PC-3 (cell line): Measurements from ENCODE around the gene HAPLN2. TPM values are rescaled to one million over a fixed set of nuclear protein-coding genes. Genes with fewer than 3 reads are reported as not detected.

Source experiments
- ATAC-seq: fragments of 200-7000 bp; cut with Tn5 transposase; 2 replicates; pipeline ENCODE4 v1.9.1; 2020; ENCODE audit warnings: mild to moderate bottlenecking, moderate library complexity
- BruUV-seq: library from RNA; stranded (reverse); fragments of 400-500 nt; replicated peaks from 2 replicates; lab custom pipeline; 2021; lab: Mats Ljungman, UMichigan
- CTCF ChIA-PET: fragments of 300-600 bp; sonication (Branson Sonifier 250); formaldehyde crosslinking; loops from one replicate; lab custom pipeline; 2022; ENCODE audit warnings: antibody characterized with exemption; lab: Charles Lee
- POLR2A ChIA-PET: fragments of 300-600 bp; sonication (Branson Sonifier 250); formaldehyde crosslinking; loops from one replicate; lab custom pipeline; 2022; ENCODE audit warnings: antibody characterized with exemption; ENCODE audit not compliant: unreplicated experiment; lab: Charles Lee
- DNase-seq: peaks from one replicate; pipeline ENCODE4 v3.0.0-alpha.2; 2015
- H2AFZ ChIP-seq: fragments of 300-600 bp; sonication (generic); 2 replicates; pipeline ENCODE4 v1.6.0; 2016; ENCODE audit warnings: antibody characterized with exemption, low read length
- H3F3A ChIP-seq: fragments of 300-600 bp; sonication (generic); one replicate; pipeline ENCODE4 v1.6.0; 2017; ENCODE audit warnings: antibody characterized with exemption, low read length, control low read depth, mild to moderate bottlenecking; ENCODE audit not compliant: unreplicated experiment
- H3K27ac ChIP-seq: fragments of 300-600 bp; sonication (generic); 2 replicates; pipeline ENCODE4 v1.5.1; 2016; ENCODE audit warnings: mild to moderate bottlenecking, low read length
- H3K27me3 ChIP-seq: fragments of 300-600 bp; sonication (generic); 2 replicates; pipeline ENCODE4 v1.6.1; 2016; ENCODE audit warnings: low read length, mixed read lengths
- H3K36me3 ChIP-seq: fragments of 300-600 bp; sonication (generic); 2 replicates; pipeline ENCODE4 v1.6.1; 2016; ENCODE audit warnings: low read depth, mixed run types, low read length, mixed read lengths
- H3K4me1 ChIP-seq: fragments of 300-600 bp; sonication (generic); 2 replicates; pipeline ENCODE4 v1.5.1; 2016; ENCODE audit warnings: low read length; ENCODE audit not compliant: insufficient read depth
- H3K4me2 ChIP-seq: fragments of 300-600 bp; sonication (generic); 2 replicates; pipeline ENCODE4 v1.6.0; 2016; ENCODE audit warnings: low read length
- H3K4me3 ChIP-seq: fragments of 300-600 bp; sonication (generic); 2 replicates; pipeline ENCODE4 v1.5.1; 2016; ENCODE audit warnings: mild to moderate bottlenecking, low read length, mixed read lengths
- H3K79me2 ChIP-seq: fragments of 300-600 bp; sonication (generic); 2 replicates; pipeline ENCODE4 v1.6.1; 2017; ENCODE audit warnings: low read length, mixed read lengths
- H3K9ac ChIP-seq: fragments of 300-600 bp; sonication (generic); 2 replicates; pipeline ENCODE4 v1.6.0; 2016; ENCODE audit warnings: mild to moderate bottlenecking, low read length
- H3K9me2 ChIP-seq: fragments of 300-600 bp; sonication (generic); replicated peaks from 2 replicates; pipeline ENCODE4 v1.6.1; 2016; ENCODE audit warnings: mixed run types, low read length, mixed read lengths
- H3K9me3 ChIP-seq: fragments of 300-600 bp; sonication (generic); 2 replicates; pipeline ENCODE4 v1.6.1; 2016; ENCODE audit warnings: low read length, mixed read lengths
- H4K20me1 ChIP-seq: fragments of 300-600 bp; sonication (generic); 2 replicates; pipeline ENCODE4 v1.6.1; 2016; ENCODE audit warnings: low read length, mixed read lengths
- EZH2 ChIP-seq: fragments of 300-600 bp; sonication (generic); IDR thresholded peaks from one replicate; pipeline ENCODE4 v1.6.1; 2017; ENCODE audit warnings: antibody characterized with exemption, mild to moderate bottlenecking, low read length; ENCODE audit not compliant: unreplicated experiment
- EZH2phosphoT487 ChIP-seq: fragments of 300-600 bp; sonication (generic); IDR thresholded peaks from 2 replicates; pipeline ENCODE4 v1.6.1; 2018; ENCODE audit warnings: mild to moderate bottlenecking, antibody characterized with exemption, low read length, borderline replicate concordance
- intact Hi-C: fragments of 100-400 bp; cut with micrococcal nuclease; formaldehyde crosslinking; loops from 2 replicates; pipeline ENCODE4 v1.9.0; 2023
- total RNA-seq: library from RNA; depleted of rRNA; stranded (reverse); fragments of >200 nt; gene quantifications from 2 replicates; pipeline ENCODE4 v1.2.3, GENCODE V29; 2014
- TF ChIP-seq, protein P1 (sequence below): fragments of 300-600 bp; sonication (generic); conservative IDR thresholded peaks from 2 replicates; pipeline ENCODE4 v1.5.1; 2017; ENCODE audit warnings: antibody characterized with exemption, low read depth, mild to moderate bottlenecking, low read length

Gene HAPLN2
- total RNA-seq, 1 experiment from 2014 or later, result 1.1 TPM

DNA sequence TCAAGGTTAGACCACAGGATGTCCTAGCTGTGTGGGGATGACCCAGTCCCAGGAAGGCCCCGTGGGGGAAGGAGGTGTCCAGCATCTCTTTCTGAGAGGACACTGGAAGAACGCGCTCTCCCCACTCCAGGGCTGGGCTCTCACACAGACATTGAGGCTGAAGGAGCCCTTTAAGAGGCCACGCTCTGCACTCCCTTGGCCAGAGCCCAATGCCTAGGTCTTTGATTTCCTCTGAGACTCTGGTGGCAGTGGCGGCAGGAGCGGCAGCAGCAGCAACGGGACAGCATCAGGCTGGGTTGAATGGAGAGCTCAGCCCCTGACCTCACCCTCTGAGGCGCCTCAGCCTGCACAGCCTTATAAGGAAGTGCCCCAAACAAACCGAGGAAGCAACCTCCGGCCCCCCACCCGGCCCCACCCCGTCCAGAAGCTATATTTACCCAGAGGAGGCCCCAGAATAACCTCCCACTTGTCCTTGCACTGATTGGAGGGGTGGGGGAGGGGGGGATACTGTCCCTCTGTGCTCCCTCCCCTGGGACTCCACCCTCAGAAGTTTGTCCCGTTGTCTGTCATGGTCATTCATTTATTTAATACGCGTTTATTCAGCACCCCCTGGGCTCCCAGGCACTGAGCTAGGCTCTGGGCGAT lies 45.7 kb downstream of the HAPLN2 start:
- CTCF ChIA-PET, result no interaction called here

DNA sequence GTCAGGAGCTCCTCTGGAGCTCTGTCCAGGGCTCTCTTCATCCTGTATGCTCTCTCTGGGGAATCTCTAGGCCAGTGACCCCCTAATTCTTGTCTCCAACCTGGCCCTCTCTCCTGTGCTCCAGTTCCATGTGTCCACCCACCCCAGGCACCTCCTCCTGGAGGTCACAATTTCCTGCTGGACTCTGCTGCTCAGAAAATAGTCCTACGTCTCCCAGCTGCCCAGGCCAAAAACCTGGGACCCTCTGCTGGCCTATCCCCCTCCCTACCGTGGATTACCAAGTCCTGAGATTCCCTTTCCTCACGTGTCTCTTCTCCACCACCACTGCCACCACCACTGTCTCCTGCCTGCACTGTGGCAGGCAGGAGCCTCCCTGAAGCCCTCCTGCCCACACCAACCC lies 46.3 kb downstream of the HAPLN2 start:
- Histone ChIP-seq H3K9me2 (no peaks in the 10 kb centered on the region), H3K36me3 (no peaks in the 10 kb centered on the region), H2AFZ (no peak overlapping the region), H3K9ac (no peak overlapping the region), H3K79me2 (peaks cover 7% of the 10 kb centered on the region), H4K20me1 (no peaks in the 10 kb centered on the region), H3K27me3 (no peaks in the 10 kb centered on the region), H3K27ac (no peak overlapping the region), H3K4me1 (peaks cover 30% of the 10 kb centered on the region), H3F3A (peaks cover 5% of the 10 kb centered on the region), H3K4me2 (no peak overlapping the region), H3K9me3 (no peaks in the 10 kb centered on the region), H3K4me3 (no peak overlapping the region)
- ATAC-seq (no peak), DNase-seq (no peak)
- BruUV-seq, result no TSS peak
- POLR2A ChIA-PET, result no interaction called here
- TF ChIP-seq, protein P1, sequence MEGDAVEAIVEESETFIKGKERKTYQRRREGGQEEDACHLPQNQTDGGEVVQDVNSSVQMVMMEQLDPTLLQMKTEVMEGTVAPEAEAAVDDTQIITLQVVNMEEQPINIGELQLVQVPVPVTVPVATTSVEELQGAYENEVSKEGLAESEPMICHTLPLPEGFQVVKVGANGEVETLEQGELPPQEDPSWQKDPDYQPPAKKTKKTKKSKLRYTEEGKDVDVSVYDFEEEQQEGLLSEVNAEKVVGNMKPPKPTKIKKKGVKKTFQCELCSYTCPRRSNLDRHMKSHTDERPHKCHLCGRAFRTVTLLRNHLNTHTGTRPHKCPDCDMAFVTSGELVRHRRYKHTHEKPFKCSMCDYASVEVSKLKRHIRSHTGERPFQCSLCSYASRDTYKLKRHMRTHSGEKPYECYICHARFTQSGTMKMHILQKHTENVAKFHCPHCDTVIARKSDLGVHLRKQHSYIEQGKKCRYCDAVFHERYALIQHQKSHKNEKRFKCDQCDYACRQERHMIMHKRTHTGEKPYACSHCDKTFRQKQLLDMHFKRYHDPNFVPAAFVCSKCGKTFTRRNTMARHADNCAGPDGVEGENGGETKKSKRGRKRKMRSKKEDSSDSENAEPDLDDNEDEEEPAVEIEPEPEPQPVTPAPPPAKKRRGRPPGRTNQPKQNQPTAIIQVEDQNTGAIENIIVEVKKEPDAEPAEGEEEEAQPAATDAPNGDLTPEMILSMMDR, result no peak
- TF ChIP-seq EZH2 (no peak), EZH2phosphoT487 (no peak)
- intact Hi-C loops, result no loop called here
- CTCF ChIA-PET, result no interaction called here

More for the DNA sequence above, 45.7 kb downstream of the HAPLN2 start:
- POLR2A ChIA-PET, result no interaction called here
- intact Hi-C loops, result no loop called here
- H3K4me1 ChIP-seq, result peaks cover 33% of the 10 kb centered on the region
- H2AFZ ChIP-seq, result no peak overlapping the region
- H4K20me1 ChIP-seq, result no peaks in the 10 kb centered on the region
- no peak overlapping the region for H3K9ac ChIP-seq
- H3K4me3 ChIP-seq, result no peak overlapping the region
- peaks cover 8% of the 10 kb centered on the region for H3K79me2 ChIP-seq
- no peak for ATAC-seq
- no peak for DNase-seq
- H3K9me2 ChIP-seq, result no peaks in the 10 kb centered on the region
- no peaks in the 10 kb centered on the region for H3K36me3 ChIP-seq
- H3K27ac ChIP-seq, result no peak overlapping the region
- H3F3A ChIP-seq, result peaks cover 5% of the 10 kb centered on the region
- TF ChIP-seq, protein P1, result no peak
- no peak for TF ChIP-seq EZH2phosphoT487
- TF ChIP-seq EZH2, result no peak
- no peaks in the 10 kb centered on the region for H3K9me3 ChIP-seq
- no peak overlapping the region for H3K4me2 ChIP-seq
- no peaks in the 10 kb centered on the region for H3K27me3 ChIP-seq
- no TSS peak for BruUV-seq

DNA sequence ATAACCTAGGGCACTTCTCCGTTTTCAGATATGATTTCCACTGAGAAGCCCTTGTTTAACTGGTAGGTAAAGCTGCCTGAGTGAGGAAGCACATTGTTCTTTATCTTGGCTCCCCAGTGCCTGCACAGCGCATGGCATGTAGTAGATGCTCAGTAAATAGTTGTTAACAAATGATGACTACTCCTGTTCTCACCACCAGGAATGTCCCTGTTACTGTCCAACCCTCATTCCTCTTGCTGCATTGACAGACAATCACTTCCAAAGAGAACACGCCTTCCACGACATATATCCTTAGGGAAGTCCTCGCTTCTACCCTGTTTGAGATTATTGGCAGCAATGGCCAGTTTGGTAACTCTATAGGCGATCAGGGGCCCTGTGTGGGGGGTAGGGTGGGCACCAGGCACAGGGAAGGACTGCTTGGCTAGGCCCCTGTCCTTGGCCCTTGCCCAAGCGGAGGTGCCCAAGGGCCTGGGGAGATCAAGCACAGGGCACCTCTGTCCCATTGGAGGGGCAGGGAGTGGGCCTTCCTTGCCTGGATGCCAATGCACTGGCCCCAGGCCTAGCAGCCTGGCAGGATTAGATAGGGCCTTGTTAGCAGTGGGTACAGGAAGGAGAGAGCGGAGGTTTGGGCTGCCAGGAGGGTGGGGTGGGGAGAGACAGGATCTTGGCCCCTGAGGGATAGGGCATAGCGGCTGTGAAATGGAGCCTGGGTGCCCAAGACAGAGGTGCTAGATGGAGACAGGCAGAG lies 47.8 kb downstream of the HAPLN2 start:
- intact Hi-C loops, result no loop called here
- H3K9me3 ChIP-seq, result no peaks in the 10 kb centered on the region
- H3K4me1 ChIP-seq, result peaks cover 15% of the 10 kb centered on the region
- H4K20me1 ChIP-seq, result no peaks in the 10 kb centered on the region
- ATAC-seq (peak; percentile 10; the same call in 1 of the 2 replicates), DNase-seq (no peak)
- POLR2A ChIA-PET, result no interaction called here
- H3K9me2 ChIP-seq, result no peaks in the 10 kb centered on the region
- TF ChIP-seq, protein P1, result no peak
- no peak for TF ChIP-seq EZH2
- no peak for TF ChIP-seq EZH2phosphoT487
- no peaks in the 10 kb centered on the region for H3K36me3 ChIP-seq
- no peak overlapping the region for H2AFZ ChIP-seq
- no peaks in the 10 kb centered on the region for H3K27me3 ChIP-seq
- CTCF ChIA-PET, result no interaction called here
- H3K4me3 ChIP-seq, result no peak overlapping the region
- no TSS peak for BruUV-seq
- H3K27ac ChIP-seq, result no peak overlapping the region
- H3K9ac ChIP-seq, result no peak overlapping the region
- H3F3A ChIP-seq, result no peaks in the 10 kb centered on the region
- no peak overlapping the region for H3K4me2 ChIP-seq
- no peaks in the 10 kb centered on the region for H3K79me2 ChIP-seq
